Measurements from ENCODE around the gene ZAP70.
"Not testable (repeated sequence)": the region's sequence is repeated elsewhere in the genome, so short reads cannot be mapped to it uniquely, and the experiment has no call there.

Gene ZAP70

DNA sequence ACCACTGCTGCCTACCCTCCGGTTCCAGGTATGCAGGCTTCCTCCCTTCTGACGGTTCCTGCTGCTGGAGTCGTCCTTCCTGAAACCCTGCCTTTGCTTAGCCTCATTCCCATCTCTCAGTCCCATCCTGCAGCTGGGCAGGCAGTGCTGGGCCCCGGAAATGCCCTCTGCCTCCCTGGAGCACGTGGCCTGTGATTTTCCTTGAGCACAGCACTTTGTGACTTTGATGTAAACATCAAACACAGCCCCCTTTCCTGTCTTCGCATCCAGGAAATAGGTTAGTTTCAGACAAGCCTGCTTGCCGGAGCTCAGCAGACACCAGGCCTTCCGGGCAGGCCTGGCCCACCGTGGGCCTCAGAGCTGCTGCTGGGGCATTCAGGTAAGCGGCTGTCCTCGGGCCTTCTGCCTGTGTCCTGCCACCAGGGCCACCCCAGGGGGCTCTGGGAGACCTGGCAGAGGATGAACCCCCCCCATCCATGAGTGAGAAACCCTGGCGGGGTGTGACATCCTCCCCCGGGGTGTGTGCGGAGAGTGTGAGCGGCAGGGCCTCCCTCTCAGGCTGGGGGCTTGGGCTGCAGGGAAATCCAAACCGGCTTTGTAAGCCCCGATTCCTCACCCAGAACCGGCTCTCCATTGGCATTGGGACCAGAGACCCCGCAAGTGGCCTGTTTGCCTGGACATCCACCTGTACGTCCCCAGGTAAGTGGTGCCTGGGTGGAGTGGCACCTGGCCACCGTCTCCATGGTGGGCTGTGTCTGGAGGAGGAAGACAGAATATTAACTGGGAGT, at the start of gene ZAP70:
TSS of gene ZAP70 (plus strand) at position 281 of the 788 bp plus-strand sequence. CDS start 10,461 bp downstream, outside the sequence.
- Histone ChIP-seq H2AFZ (ENCODE audit: low read length, unreplicated experiment) (no peak within 1 kb of the TSS), H3K27ac (ENCODE audit: low read depth, low read length) (no peak within 1 kb of the TSS), H3K4me1 (ENCODE audit: control insufficient read depth, insufficient read depth, low read length, unreplicated experiment) (no peaks in the 10 kb centered on the region), H3K27me3 (ENCODE audit: insufficient read depth, low read length) (peaks cover 5% of the 10 kb centered on the region; the same call in 1 of the 2 replicates), H3K4me3 (ENCODE audit: low read depth, low read length) (no peak within 1 kb of the TSS), H3K79me2 (ENCODE audit: control insufficient read depth, insufficient read depth, low read length, unreplicated experiment) (no peaks in the 10 kb centered on the region), H3K36me3 (ENCODE audit: insufficient read depth, low read length) (no peaks in the 10 kb centered on the region)

DNA sequence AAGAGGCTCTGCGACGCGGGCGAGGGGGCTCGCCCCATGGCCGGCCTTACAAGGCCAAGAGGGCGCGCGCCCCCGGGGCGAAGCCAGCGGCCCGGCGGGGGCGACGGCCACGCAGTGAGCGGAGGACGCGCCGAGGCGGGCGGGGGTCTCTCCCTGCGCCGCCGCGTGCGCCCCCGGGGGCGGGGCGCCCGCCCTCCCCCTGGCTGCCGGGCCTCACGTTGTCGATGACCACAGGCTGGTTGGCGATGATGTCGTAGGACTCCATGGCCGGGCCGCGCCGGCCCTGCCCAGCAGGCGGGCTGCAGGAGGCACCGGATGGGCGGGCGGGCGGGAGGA, 49.8 kb upstream of the ZAP70 start:
- Histone ChIP-seq H3K4me1 (ENCODE audit: control insufficient read depth, insufficient read depth, low read length, unreplicated experiment) (peaks cover 31% of the 10 kb centered on the region), H3K27ac (ENCODE audit: low read depth, low read length) (peak overlapping the region; percentile 96), H2AFZ (ENCODE audit: low read length, unreplicated experiment) (peak overlapping the region; percentile 59), H3K36me3 (ENCODE audit: insufficient read depth, low read length) (no peaks in the 10 kb centered on the region), H3K79me2 (ENCODE audit: control insufficient read depth, insufficient read depth, low read length, unreplicated experiment) (peaks cover 28% of the 10 kb centered on the region), H3K4me3 (ENCODE audit: low read depth, low read length) (peak overlapping the region; percentile 85), H3K27me3 (ENCODE audit: insufficient read depth, low read length) (no peaks in the 10 kb centered on the region)

DNA sequence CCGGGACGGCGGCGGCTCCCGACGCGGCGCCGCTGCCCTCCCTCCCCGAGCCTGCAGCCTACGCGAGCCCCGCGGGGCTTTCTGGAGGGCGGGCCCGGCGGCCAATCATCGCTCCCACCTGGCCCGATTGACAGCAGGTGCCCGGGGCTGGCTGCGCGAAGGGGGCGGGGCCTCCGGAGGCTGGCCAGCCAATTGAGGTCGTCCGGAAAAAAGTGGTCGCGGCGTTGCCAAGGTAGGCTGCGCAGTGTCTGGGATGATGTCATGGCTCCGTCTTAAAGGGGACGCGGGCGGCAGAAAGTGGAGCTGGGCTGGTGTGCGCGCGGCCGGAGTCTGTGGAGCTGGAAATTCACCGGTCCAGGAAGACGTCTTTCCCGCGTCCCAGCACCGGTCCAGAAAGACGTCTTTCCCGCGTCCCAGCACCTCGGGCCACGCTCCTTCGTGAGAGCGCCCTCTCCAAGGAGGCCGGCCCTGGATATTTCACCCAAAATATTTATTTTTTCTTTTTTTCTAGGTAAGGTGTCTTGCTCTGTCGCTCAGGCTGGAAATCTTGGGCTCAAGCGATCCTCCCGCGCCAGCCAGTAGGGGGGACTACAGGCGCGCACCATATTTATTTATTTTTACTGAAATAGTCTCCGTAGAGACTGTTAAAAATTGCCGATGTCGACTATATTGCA, 49.3 kb upstream of the ZAP70 start, which contains the start of gene ACTR1B:
TSS of gene ACTR1B (minus strand) at position 83 of the 674 bp plus-strand sequence. CDS start 154 bp downstream, outside the sequence.
- Histone ChIP-seq H3K27ac (ENCODE audit: low read depth, low read length) (peak within 1 kb of the TSS; percentile 96), H3K79me2 (ENCODE audit: control insufficient read depth, insufficient read depth, low read length, unreplicated experiment) (peaks cover 28% of the 10 kb centered on the region), H3K4me3 (ENCODE audit: low read depth, low read length) (peak within 1 kb of the TSS; percentile 85), H3K4me1 (ENCODE audit: control insufficient read depth, insufficient read depth, low read length, unreplicated experiment) (peaks cover 31% of the 10 kb centered on the region), H2AFZ (ENCODE audit: low read length, unreplicated experiment) (peak within 1 kb of the TSS; percentile 59), H3K27me3 (ENCODE audit: insufficient read depth, low read length) (no peaks in the 10 kb centered on the region), H3K36me3 (ENCODE audit: insufficient read depth, low read length) (no peaks in the 10 kb centered on the region)

DNA sequence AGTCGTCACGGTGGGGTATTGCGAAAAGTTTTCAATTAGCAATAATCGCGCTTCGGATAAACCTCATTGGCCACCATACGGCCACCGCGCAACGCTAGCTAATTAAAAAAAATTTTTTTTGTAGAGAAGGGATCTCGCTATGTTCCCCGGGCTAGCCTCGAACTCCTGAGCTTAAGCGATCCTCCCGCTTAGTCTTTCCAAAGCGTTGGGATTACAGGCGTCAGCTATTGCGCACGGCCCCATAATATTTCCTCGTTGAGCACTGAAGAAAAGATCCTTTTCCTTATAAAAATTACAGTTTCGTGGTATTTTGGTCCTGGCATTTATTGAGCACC, 48.8 kb upstream of the ZAP70 start:
- H3K79me2 ChIP-seq (ENCODE audit: control insufficient read depth, insufficient read depth, low read length, unreplicated experiment): peaks cover 28% of the 10 kb centered on the region
- peak overlapping the region; percentile 44 for H2AFZ ChIP-seq (ENCODE audit: low read length, unreplicated experiment)
- no peaks in the 10 kb centered on the region for H3K27me3 ChIP-seq (ENCODE audit: insufficient read depth, low read length)
- H3K4me3 ChIP-seq (ENCODE audit: low read depth, low read length): peak overlapping the region; percentile 85
- H3K4me1 ChIP-seq (ENCODE audit: control insufficient read depth, insufficient read depth, low read length, unreplicated experiment): peaks cover 31% of the 10 kb centered on the region
- peak overlapping the region; percentile 84 for H3K27ac ChIP-seq (ENCODE audit: low read depth, low read length)
- no peaks in the 10 kb centered on the region for H3K36me3 ChIP-seq (ENCODE audit: insufficient read depth, low read length)

DNA sequence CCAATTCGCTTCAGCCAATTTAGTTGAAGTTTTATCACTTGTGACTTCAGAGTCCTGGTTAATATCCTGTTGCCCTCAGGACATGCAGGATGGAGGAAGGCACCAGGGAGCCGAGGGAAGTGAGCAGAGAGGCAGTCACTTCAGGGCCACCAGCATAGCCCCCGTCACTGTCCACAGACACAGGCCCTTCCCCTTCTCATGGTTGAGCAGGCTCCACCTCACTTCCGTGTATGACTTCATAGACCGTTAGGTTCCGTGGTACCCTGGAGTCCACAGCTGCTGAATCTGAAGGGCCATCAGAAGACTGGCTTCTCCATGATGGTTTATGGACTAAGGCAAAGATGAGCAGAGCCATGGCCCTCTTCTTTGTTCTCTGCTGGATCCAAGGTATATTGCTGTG, 43.9 kb upstream of the ZAP70 start, which contains the start of gene C2orf92:
TSS of gene C2orf92 (plus strand) at position 266 of the 400 bp plus-strand sequence. CDS start at position 342, 76 bp downstream.
- Histone ChIP-seq H3K27ac (ENCODE audit: low read depth, low read length) (no peak within 1 kb of the TSS), H3K4me1 (ENCODE audit: control insufficient read depth, insufficient read depth, low read length, unreplicated experiment) (peaks cover 6% of the 10 kb centered on the region), H3K79me2 (ENCODE audit: control insufficient read depth, insufficient read depth, low read length, unreplicated experiment) (no peaks in the 10 kb centered on the region), H3K27me3 (ENCODE audit: insufficient read depth, low read length) (no peaks in the 10 kb centered on the region), H2AFZ (ENCODE audit: low read length, unreplicated experiment) (no peak within 1 kb of the TSS), H3K36me3 (ENCODE audit: insufficient read depth, low read length) (no peaks in the 10 kb centered on the region), H3K4me3 (ENCODE audit: low read depth, low read length) (no peak within 1 kb of the TSS)

DNA sequence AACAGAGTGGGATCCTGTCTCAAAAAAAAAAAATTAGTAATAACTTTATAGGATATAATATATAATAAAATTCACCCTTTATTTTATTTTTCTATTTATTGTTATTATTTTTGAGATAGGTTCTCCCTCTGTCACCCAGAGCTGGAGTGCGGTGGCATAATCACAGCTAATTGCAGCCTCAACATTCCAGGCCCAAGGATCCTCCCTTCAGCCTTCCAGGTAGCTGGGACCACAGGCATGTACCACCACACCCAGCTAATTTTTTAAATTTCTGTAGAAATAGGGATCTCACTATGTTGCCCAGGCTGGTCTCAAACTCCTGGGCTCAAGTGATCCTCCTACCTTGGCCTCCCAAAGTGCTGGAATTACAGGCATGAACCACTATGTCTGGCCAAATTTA, 42.9 kb upstream of the ZAP70 start:
- Histone ChIP-seq H3K27me3 (ENCODE audit: insufficient read depth, low read length) (no peaks in the 10 kb centered on the region), H3K4me3 (ENCODE audit: low read depth, low read length) (no peak overlapping the region), H3K27ac (ENCODE audit: low read depth, low read length) (no peak overlapping the region), H3K4me1 (ENCODE audit: control insufficient read depth, insufficient read depth, low read length, unreplicated experiment) (no peaks in the 10 kb centered on the region), H3K79me2 (ENCODE audit: control insufficient read depth, insufficient read depth, low read length, unreplicated experiment) (no peaks in the 10 kb centered on the region), H2AFZ (ENCODE audit: low read length, unreplicated experiment) (no peak overlapping the region), H3K36me3 (ENCODE audit: insufficient read depth, low read length) (no peaks in the 10 kb centered on the region)

DNA sequence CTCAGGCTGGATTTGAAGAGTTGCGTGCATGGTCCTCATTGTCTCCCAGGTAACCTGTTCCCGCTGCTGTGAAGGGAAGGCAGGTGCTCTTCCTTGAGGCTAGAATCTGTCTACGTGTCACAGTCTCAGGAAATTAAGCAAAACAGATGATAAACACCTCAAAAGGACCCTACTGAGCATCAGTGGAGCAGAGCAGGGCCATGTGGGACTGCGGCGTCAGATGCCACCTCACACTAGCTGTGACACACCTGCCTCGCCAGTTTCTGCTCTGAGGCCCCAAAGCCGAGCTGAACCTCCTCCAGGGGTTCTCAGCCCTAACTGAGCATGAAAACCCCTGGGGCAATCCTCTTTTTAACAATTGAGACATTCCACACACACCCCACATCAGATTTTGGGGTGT, 41.9 kb upstream of the ZAP70 start:
- no peaks in the 10 kb centered on the region for H3K4me1 ChIP-seq (ENCODE audit: control insufficient read depth, insufficient read depth, low read length, unreplicated experiment)
- H2AFZ ChIP-seq (ENCODE audit: low read length, unreplicated experiment): no peak overlapping the region
- H3K36me3 ChIP-seq (ENCODE audit: insufficient read depth, low read length): no peaks in the 10 kb centered on the region
- no peaks in the 10 kb centered on the region for H3K27me3 ChIP-seq (ENCODE audit: insufficient read depth, low read length)
- H3K27ac ChIP-seq (ENCODE audit: low read depth, low read length): no peak overlapping the region
- no peaks in the 10 kb centered on the region for H3K79me2 ChIP-seq (ENCODE audit: control insufficient read depth, insufficient read depth, low read length, unreplicated experiment)
- H3K4me3 ChIP-seq (ENCODE audit: low read depth, low read length): no peak overlapping the region

DNA sequence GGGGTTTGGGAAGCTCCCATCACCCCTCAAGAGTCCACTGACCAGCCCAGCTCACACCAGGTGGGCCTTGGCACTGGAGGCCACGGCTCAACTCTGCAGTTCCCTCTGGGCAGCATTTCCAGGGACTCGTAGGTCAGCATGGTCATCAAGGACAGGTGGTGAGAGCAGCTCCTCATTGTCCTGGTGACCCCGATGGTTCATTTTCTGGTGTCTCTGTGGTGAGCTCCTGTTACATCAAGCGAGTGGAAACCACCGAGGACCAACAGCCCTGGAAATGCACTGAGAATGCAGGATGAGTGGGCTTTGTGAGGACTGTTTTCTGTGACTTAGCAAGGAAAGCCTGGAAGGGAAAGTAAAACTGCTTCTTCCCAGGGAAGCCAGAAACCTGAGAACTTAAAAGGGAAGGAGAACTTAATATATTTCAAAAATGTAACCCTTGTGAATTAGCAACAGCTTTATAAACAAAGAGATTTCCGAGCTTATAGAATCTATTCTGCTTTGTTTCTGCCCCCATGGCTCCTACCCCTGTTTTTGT, 40.7 kb upstream of the ZAP70 start:
- H3K27me3 ChIP-seq (ENCODE audit: insufficient read depth, low read length); H3K27ac ChIP-seq (ENCODE audit: low read depth, low read length); H3K36me3 ChIP-seq (ENCODE audit: insufficient read depth, low read length): not testable (repeated sequence)

DNA sequence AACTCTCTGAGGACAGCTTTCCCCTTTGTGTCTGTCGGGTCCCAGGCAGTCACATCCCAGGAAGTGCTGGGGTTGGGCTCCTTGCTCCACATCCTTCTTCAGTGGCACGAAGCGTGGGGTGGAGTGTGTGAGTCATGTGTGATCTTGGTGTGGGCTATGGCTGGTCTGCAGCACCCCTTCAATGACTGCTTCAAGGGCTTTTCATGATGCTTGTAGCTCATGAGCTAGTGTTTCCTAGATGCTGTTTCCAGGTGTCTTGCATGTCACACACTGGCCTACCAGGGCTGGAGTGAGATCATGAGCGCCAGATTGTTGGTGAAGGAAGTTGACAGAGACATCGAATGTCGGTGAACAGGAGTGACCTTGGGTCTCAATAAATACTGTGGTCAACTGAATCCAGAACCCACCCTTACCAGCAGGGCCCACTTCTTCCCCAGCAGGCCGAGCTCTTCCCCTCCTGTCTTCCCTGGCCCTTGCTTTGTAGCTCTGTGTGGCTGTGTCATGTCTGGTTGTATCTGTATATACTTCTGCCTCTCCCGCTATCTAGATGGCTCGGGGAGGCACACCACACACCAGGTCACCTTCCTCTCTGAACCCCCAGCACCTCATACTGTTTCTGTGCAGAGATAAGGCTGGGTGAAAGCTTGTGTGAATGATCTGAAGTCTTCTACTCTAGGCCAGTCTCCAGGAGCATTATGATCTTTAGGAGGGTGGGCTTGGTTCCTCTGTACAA, 40.0 kb upstream of the ZAP70 start:
- H3K36me3 ChIP-seq (ENCODE audit: insufficient read depth, low read length): no peaks in the 10 kb centered on the region; the same call in 1 of the 2 replicates
- H3K27ac ChIP-seq (ENCODE audit: low read depth, low read length): no peak overlapping the region
- no peaks in the 10 kb centered on the region for H3K79me2 ChIP-seq (ENCODE audit: control insufficient read depth, insufficient read depth, low read length, unreplicated experiment)
- H3K4me1 ChIP-seq (ENCODE audit: control insufficient read depth, insufficient read depth, low read length, unreplicated experiment): no peaks in the 10 kb centered on the region
- no peaks in the 10 kb centered on the region for H3K27me3 ChIP-seq (ENCODE audit: insufficient read depth, low read length)
- H2AFZ ChIP-seq (ENCODE audit: low read length, unreplicated experiment): no peak overlapping the region
- no peak overlapping the region for H3K4me3 ChIP-seq (ENCODE audit: low read depth, low read length)

More for the DNA sequence above, 40.7 kb upstream of the ZAP70 start:
- H3K4me3 ChIP-seq (ENCODE audit: low read depth, low read length); H3K79me2 ChIP-seq (ENCODE audit: control insufficient read depth, insufficient read depth, low read length, unreplicated experiment); H3K4me1 ChIP-seq (ENCODE audit: control insufficient read depth, insufficient read depth, low read length, unreplicated experiment); H2AFZ ChIP-seq (ENCODE audit: low read length, unreplicated experiment): not testable (repeated sequence)

DNA sequence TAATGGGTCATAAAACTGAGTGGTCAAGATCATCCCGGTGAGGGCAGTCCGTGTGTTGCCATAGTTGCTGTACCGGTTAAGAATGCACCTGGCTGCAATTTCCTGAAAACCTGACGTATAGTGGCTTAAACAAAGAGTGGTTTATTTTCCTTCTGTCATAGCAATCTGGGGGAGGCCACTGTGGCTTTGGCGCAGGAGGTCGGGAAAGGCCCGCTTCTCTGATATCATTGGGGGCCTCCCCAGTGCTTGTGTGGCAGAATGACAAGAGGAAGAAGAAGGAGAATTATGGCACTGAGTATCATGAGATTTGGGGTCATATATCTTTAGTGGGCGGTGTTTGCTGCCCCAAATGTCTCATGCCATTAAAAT, 39.5 kb upstream of the ZAP70 start:
- Histone ChIP-seq H3K27me3 (ENCODE audit: insufficient read depth, low read length) (no peaks in the 10 kb centered on the region), H3K4me3 (ENCODE audit: low read depth, low read length) (no peak overlapping the region), H3K36me3 (ENCODE audit: insufficient read depth, low read length) (no peaks in the 10 kb centered on the region; the same call in 1 of the 2 replicates), H3K27ac (ENCODE audit: low read depth, low read length) (no peak overlapping the region), H3K79me2 (ENCODE audit: control insufficient read depth, insufficient read depth, low read length, unreplicated experiment) (no peaks in the 10 kb centered on the region), H2AFZ (ENCODE audit: low read length, unreplicated experiment) (no peak overlapping the region), H3K4me1 (ENCODE audit: control insufficient read depth, insufficient read depth, low read length, unreplicated experiment) (no peaks in the 10 kb centered on the region)

Measured in ACC112 (cell line).